Karpas-422 (cell line): ENCODE measurements around the gene ARMC7. TPM values are rescaled to one million over a fixed set of nuclear protein-coding genes. Genes with fewer than 3 reads are reported as not detected.

Source experiments
- DNase-seq: peaks from one replicate; pipeline ENCODE4 v3.0.0-alpha.2; 2015
- H2AFZ ChIP-seq: fragments of 200-600 bp; sonication (generic); 2 replicates; pipeline ENCODE4 v1.6.1; 2014; ENCODE audit warnings: antibody characterized with exemption, low read length, mixed read lengths
- H3K27ac ChIP-seq: fragments of 200-600 bp; sonication (generic); 2 replicates; pipeline ENCODE4 v1.5.1; 2014; ENCODE audit warnings: mild to moderate bottlenecking, low read length, moderate library complexity
- H3K27me3 ChIP-seq: fragments of 200-600 bp; sonication (generic); 2 replicates; pipeline ENCODE4 v1.6.1; 2014; ENCODE audit warnings: low read length, mixed read lengths
- H3K36me3 ChIP-seq: fragments of 200-600 bp; sonication (generic); 2 replicates; pipeline ENCODE4 v1.6.1; 2014; ENCODE audit warnings: low read length, mixed read lengths; ENCODE audit not compliant: insufficient read depth
- H3K4me1 ChIP-seq: fragments of 200-600 bp; sonication (generic); 2 replicates; pipeline ENCODE4 v1.6.1; 2014; ENCODE audit warnings: mild to moderate bottlenecking, low read length, mixed read lengths
- H3K4me2 ChIP-seq: fragments of 200-600 bp; sonication (generic); 2 replicates; pipeline ENCODE4 v1.6.1; 2014; ENCODE audit warnings: low read length, low read depth, mild to moderate bottlenecking; ENCODE audit not compliant: poor library complexity, severe bottlenecking
- H3K4me3 ChIP-seq: fragments of 200-600 bp; sonication (generic); 2 replicates; pipeline ENCODE4 v1.5.1; 2014; ENCODE audit warnings: mild to moderate bottlenecking, antibody characterized with exemption, low read length, mixed read lengths
- H3K79me2 ChIP-seq: fragments of 200-600 bp; sonication (generic); 2 replicates; pipeline ENCODE4 v1.6.1; 2014; ENCODE audit warnings: mild to moderate bottlenecking, low read length, mixed read lengths
- H3K9ac ChIP-seq: fragments of 200-600 bp; sonication (generic); 2 replicates; pipeline ENCODE4 v1.6.0; 2014; ENCODE audit warnings: low read length
- H3K9me2 ChIP-seq: fragments of 200-600 bp; sonication (generic), shearing (Covaris generic); replicated peaks from 2 replicates; pipeline ENCODE4 v1.6.0; 2014; ENCODE audit warnings: mild to moderate bottlenecking, low read length, moderate library complexity; ENCODE audit not compliant: insufficient read depth
- H3K9me3 ChIP-seq: fragments of 300-700, 200-600 bp; sonication (generic); 2 replicates; pipeline ENCODE4 v1.6.1; 2014; ENCODE audit warnings: low read length, mixed read lengths
- H4K20me1 ChIP-seq: fragments of 200-600 bp; sonication (generic); 2 replicates; pipeline ENCODE4 v1.6.1; 2014; ENCODE audit warnings: mild to moderate bottlenecking, antibody characterized with exemption, low read length, low read depth; ENCODE audit not compliant: insufficient read depth
- total RNA-seq: library from RNA; depleted of rRNA; stranded (reverse); fragments of >200 nt; shearing (Covaris generic); gene quantifications from 2 replicates; pipeline ENCODE4 v1.2.3, GENCODE V29; 2014; ENCODE audit warnings: low replicate concordance

ARMC7 gene
- total RNA-seq, 1 experiment from 2014 or later = 6.1 TPM

GRCh38 chr17:75074532-75074931, 35.2 kb upstream of the ARMC7 start:
- Histone ChIP-seq H3K9me3 (no peaks in the 10 kb centered on the region), H3K79me2 (no peaks in the 10 kb centered on the region), H3K9me2 (no peaks in the 10 kb centered on the region), H2AFZ (no peak overlapping the region), H3K36me3 (no peaks in the 10 kb centered on the region), H3K27ac (no peak overlapping the region), H3K4me1 (peaks cover 14% of the 10 kb centered on the region), H3K9ac (no peak overlapping the region), H3K27me3 (no peaks in the 10 kb centered on the region), H4K20me1 (no peaks in the 10 kb centered on the region), H3K4me3 (no peak overlapping the region), H3K4me2 (no peak overlapping the region)
- DNase-seq = no peak

- DNase-seq = no peak
- Histone ChIP-seq H3K36me3 (no peaks in the 10 kb centered on the region), H3K4me2 (no peak overlapping the region), H3K27me3 (no peaks in the 10 kb centered on the region), H3K9ac (no peak overlapping the region), H3K79me2 (no peaks in the 10 kb centered on the region), H4K20me1 (no peaks in the 10 kb centered on the region), H3K4me3 (no peak overlapping the region), H3K9me2 (no peaks in the 10 kb centered on the region), H2AFZ (no peak overlapping the region), H3K27ac (no peak overlapping the region), H3K4me1 (peaks cover 14% of the 10 kb centered on the region), H3K9me3 (no peaks in the 10 kb centered on the region)
Observed at GRCh38 chr17:75075597-75076336, 34.0 kb upstream of the ARMC7 start.

- Histone ChIP-seq H3K4me1 (peaks cover 14% of the 10 kb centered on the region), H3K4me3 (peak overlapping the region; percentile 62; the same call in 1 of the 2 replicates), H3K79me2 (no peaks in the 10 kb centered on the region), H3K27me3 (no peaks in the 10 kb centered on the region), H4K20me1 (no peaks in the 10 kb centered on the region), H3K9ac (peak overlapping the region; percentile 59; the same call in 1 of the 2 replicates), H3K36me3 (no peaks in the 10 kb centered on the region), H3K9me2 (no peaks in the 10 kb centered on the region), H3K9me3 (no peaks in the 10 kb centered on the region), H3K4me2 (peak overlapping the region; percentile 67), H3K27ac (no peak overlapping the region), H2AFZ (peak overlapping the region; percentile 18; the same call in 1 of the 2 replicates)
- DNase-seq = no peak
Observed at GRCh38 chr17:75077072-75077495, 32.7 kb upstream of the ARMC7 start.

GRCh38 chr17:75077496-75078283, 32.1 kb upstream of the ARMC7 start:
- peak overlapping the region; percentile 62 for H3K4me3 ChIP-seq
- H3K9me2 ChIP-seq = no peaks in the 10 kb centered on the region
- H3K79me2 ChIP-seq = no peaks in the 10 kb centered on the region
- H3K4me2 ChIP-seq = peak overlapping the region; percentile 67
- no peak overlapping the region for H3K27ac ChIP-seq
- H4K20me1 ChIP-seq = no peaks in the 10 kb centered on the region
- H3K4me1 ChIP-seq = peaks cover 14% of the 10 kb centered on the region
- H3K9ac ChIP-seq = peak overlapping the region; percentile 59
- H3K36me3 ChIP-seq = no peaks in the 10 kb centered on the region
- peak overlapping the region; percentile 18; the same call in 1 of the 2 replicates for H2AFZ ChIP-seq
- H3K9me3 ChIP-seq = no peaks in the 10 kb centered on the region
- peak; percentile 68 for DNase-seq
- no peaks in the 10 kb centered on the region for H3K27me3 ChIP-seq

GRCh38 chr17:75078284-75079022, 31.3 kb upstream of the ARMC7 start:
- H3K9ac ChIP-seq = peak overlapping the region; percentile 59
- no peaks in the 10 kb centered on the region for H3K9me3 ChIP-seq
- peak overlapping the region; percentile 18; the same call in 1 of the 2 replicates for H2AFZ ChIP-seq
- peaks cover 14% of the 10 kb centered on the region for H3K4me1 ChIP-seq
- peak overlapping the region; percentile 62; the same call in 1 of the 2 replicates for H3K4me3 ChIP-seq
- no peaks in the 10 kb centered on the region for H3K79me2 ChIP-seq
- H3K9me2 ChIP-seq = no peaks in the 10 kb centered on the region
- DNase-seq = no peak
- no peaks in the 10 kb centered on the region for H3K27me3 ChIP-seq
- no peak overlapping the region for H3K4me2 ChIP-seq
- H4K20me1 ChIP-seq = no peaks in the 10 kb centered on the region
- H3K27ac ChIP-seq = no peak overlapping the region
- no peaks in the 10 kb centered on the region for H3K36me3 ChIP-seq

GRCh38 chr17:75079023-75079373, 30.8 kb upstream of the ARMC7 start:
- no peaks in the 10 kb centered on the region for H3K27me3 ChIP-seq
- H3K36me3 ChIP-seq = no peaks in the 10 kb centered on the region
- H3K79me2 ChIP-seq = no peaks in the 10 kb centered on the region
- peaks cover 14% of the 10 kb centered on the region for H3K4me1 ChIP-seq
- H3K9me3 ChIP-seq = no peaks in the 10 kb centered on the region
- H3K27ac ChIP-seq = no peak overlapping the region
- H3K9ac ChIP-seq = no peak overlapping the region
- no peak for DNase-seq
- H3K4me2 ChIP-seq = no peak overlapping the region
- no peak overlapping the region for H2AFZ ChIP-seq
- H3K4me3 ChIP-seq = no peak overlapping the region
- H3K9me2 ChIP-seq = no peaks in the 10 kb centered on the region
- H4K20me1 ChIP-seq = no peaks in the 10 kb centered on the region

- Histone ChIP-seq H3K27me3 (no peaks in the 10 kb centered on the region), H3K36me3 (no peaks in the 10 kb centered on the region), H3K4me2 (no peak overlapping the region), H3K79me2 (no peaks in the 10 kb centered on the region), H3K27ac (no peak overlapping the region), H3K9me2 (no peaks in the 10 kb centered on the region), H2AFZ (no peak overlapping the region), H3K4me1 (peaks cover 14% of the 10 kb centered on the region), H3K9me3 (no peaks in the 10 kb centered on the region), H4K20me1 (no peaks in the 10 kb centered on the region), H3K4me3 (no peak overlapping the region), H3K9ac (no peak overlapping the region)
- no peak for DNase-seq
Observed at GRCh38 chr17:75081611-75082540, 27.9 kb upstream of the ARMC7 start.
